OCI-LY7 (cell line): ENCODE measurements around the gene CARD11. TPM values are rescaled to one million over a fixed set of nuclear protein-coding genes. Genes with fewer than 3 reads are reported as not detected.
"Not testable (repeated sequence)": the region's sequence is repeated elsewhere in the genome, so short reads cannot be mapped to it uniquely, and the experiment has no call there.

Experiments used
- BruUV-seq: library from RNA; stranded (reverse); fragments of 400-500 nt; replicated peaks from 2 replicates; lab custom pipeline; 2021; lab: Mats Ljungman, UMichigan
- CTCF ChIA-PET: fragments of 300-600 bp; sonication (Branson Sonifier 250); formaldehyde crosslinking; loops from one replicate; lab custom pipeline; 2022; ENCODE audit warnings: antibody characterized with exemption; ENCODE audit not compliant: unreplicated experiment; lab: Charles Lee
- POLR2A ChIA-PET: fragments of 300-600 bp; sonication (Branson Sonifier 250); formaldehyde crosslinking; loops from one replicate; lab custom pipeline; 2022; ENCODE audit warnings: antibody characterized with exemption; lab: Charles Lee
- DNase-seq: peaks from one replicate; pipeline ENCODE4 v3.0.0-alpha.2; 2015; ENCODE audit warnings: low spot score
- H2AFZ ChIP-seq: fragments of 200-600 bp; sonication (generic), shearing (Covaris generic); 2 replicates; pipeline ENCODE4 v1.6.1; 2014; ENCODE audit warnings: mild to moderate bottlenecking, antibody characterized with exemption, low read length, moderate library complexity
- H3K27ac ChIP-seq: fragments of 200-600 bp; sonication (generic); 2 replicates; pipeline ENCODE4 v1.5.1; 2014; ENCODE audit warnings: mixed run types, low read depth, mild to moderate bottlenecking, moderate library complexity, low read length, inconsistent platforms; ENCODE audit not compliant: poor library complexity, severe bottlenecking
- H3K36me3 ChIP-seq: fragments of 200-600 bp; sonication (generic); 2 replicates; pipeline ENCODE4 v1.6.1; 2014; ENCODE audit warnings: mild to moderate bottlenecking, antibody characterized with exemption, low read length, moderate library complexity, mixed read lengths; ENCODE audit not compliant: insufficient read depth
- H3K4me1 ChIP-seq: fragments of 200-600 bp; sonication (generic); 2 replicates; pipeline ENCODE4 v1.5.1; 2014; ENCODE audit warnings: mild to moderate bottlenecking, low read length; ENCODE audit not compliant: insufficient read depth, poor library complexity, severe bottlenecking
- H3K4me2 ChIP-seq: fragments of 200-600 bp; sonication (generic); 2 replicates; pipeline ENCODE4 v1.6.1; 2014; ENCODE audit warnings: mild to moderate bottlenecking, low read length
- H3K4me3 ChIP-seq: fragments of 200-600 bp; sonication (generic); 2 replicates; pipeline ENCODE4 v1.5.1; 2014; ENCODE audit warnings: mild to moderate bottlenecking, low read depth, low read length; ENCODE audit not compliant: poor library complexity, severe bottlenecking
- H3K79me2 ChIP-seq: fragments of 200-600 bp; sonication (generic); 2 replicates; pipeline ENCODE4 v1.6.1; 2016; ENCODE audit warnings: low read depth, mild to moderate bottlenecking, low read length, moderate library complexity, mixed read lengths; ENCODE audit not compliant: insufficient read depth
- H3K9me2 ChIP-seq: fragments of 200-600 bp; sonication (generic); 2 replicates; pipeline ENCODE4 v1.6.1; 2016; ENCODE audit warnings: mild to moderate bottlenecking, low read length, mixed read lengths; ENCODE audit not compliant: insufficient read depth
- H3K9me3 ChIP-seq: fragments of 200-600 bp; sonication (generic); 2 replicates; pipeline ENCODE4 v1.6.1; 2014; ENCODE audit warnings: mild to moderate bottlenecking, mixed run types, low read length, mixed read lengths
- H4K20me1 ChIP-seq: fragments of 200-600 bp; sonication (generic); 2 replicates; pipeline ENCODE4 v1.6.1; 2014; ENCODE audit warnings: mild to moderate bottlenecking, antibody characterized with exemption, low read length, moderate library complexity, mixed read lengths; ENCODE audit not compliant: insufficient read depth
- CTCF ChIP-seq: fragments of 200-600 bp; sonication (generic); conservative IDR thresholded peaks from 2 replicates; pipeline ENCODE4 v1.5.1; 2014; ENCODE audit warnings: mild to moderate bottlenecking, antibody characterized with exemption, low read length, moderate library complexity, mixed read lengths
- EZH2phosphoT487 ChIP-seq: fragments of 200-600 bp; sonication (generic); IDR thresholded peaks from 2 replicates; pipeline ENCODE4 v1.6.1; 2018; ENCODE audit warnings: low read depth, borderline replicate concordance, mild to moderate bottlenecking, mixed run types, antibody characterized with exemption, low read length, moderate library complexity, mixed read lengths
- intact Hi-C: fragments of 100-400 bp; cut with micrococcal nuclease; formaldehyde crosslinking; loops from one replicate; pipeline ENCODE4 v1.10.0; 2022; ENCODE audit not compliant: unreplicated experiment
- total RNA-seq, 2 experiments: library from RNA; depleted of rRNA in 1 of 2; stranded (reverse); fragments of >200 nt in 1 of 2; shearing (Covaris generic) in 1 of 2; gene quantifications; 2 replicates each; pipeline ENCODE4 v1.2.3, GENCODE V29; 2014 to 2022

The CARD11 gene
- total RNA-seq, 2 experiments from 2014 or later, result 33.8 to 63.5 TPM

DNA sequence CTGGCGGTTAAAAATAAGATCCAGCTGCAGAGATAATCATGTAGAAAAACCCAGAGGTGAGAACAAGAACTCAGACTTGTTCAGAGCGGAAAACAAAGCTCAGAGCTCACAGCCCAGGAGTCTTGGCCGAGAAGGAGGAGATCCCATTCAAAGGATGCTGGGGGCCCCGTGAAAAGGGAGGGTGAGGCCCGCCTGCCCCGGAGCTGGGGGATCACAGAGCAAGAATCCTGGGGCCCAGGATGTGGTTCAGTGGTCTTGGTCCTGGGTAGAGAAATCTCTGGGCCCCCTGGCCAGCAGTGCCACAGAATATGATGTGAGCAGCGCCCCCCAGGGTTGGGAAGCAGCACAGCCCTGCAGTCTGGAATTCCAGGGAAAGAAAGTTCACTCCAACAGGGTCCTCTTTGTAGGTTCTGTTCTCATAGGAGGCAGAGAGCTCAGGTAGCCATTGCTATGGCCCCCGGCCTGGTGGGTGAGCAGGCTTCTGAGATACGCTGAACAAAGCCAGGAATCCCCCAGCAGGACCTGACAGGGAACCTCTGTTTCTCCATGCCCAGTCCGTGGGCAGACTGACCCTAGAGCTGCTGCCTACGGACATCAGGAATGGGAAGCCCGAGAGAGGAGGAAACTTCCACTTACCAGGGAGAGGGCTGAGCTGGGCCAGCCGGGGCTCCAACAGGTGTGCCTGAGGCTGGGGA, 121.9 kb downstream of the CARD11 start:
- Histone ChIP-seq H3K36me3 (peaks cover 25% of the 10 kb centered on the region; the same call in 1 of the 2 replicates), H2AFZ (no peak overlapping the region), H3K4me1 (no peaks in the 10 kb centered on the region), H3K27ac (no peak overlapping the region), H3K4me2 (no peak overlapping the region), H4K20me1 (no peaks in the 10 kb centered on the region), H3K9me3 (no peaks in the 10 kb centered on the region), H3K79me2 (no peaks in the 10 kb centered on the region), H3K9me2 (no peaks in the 10 kb centered on the region), H3K4me3 (no peak overlapping the region)
- CTCF ChIA-PET, result no interaction called here
- POLR2A ChIA-PET, result interaction anchor here (0.5 kb wide), 1 partner anchor 18 kb away, joined by 3 read pairs; no protein-coding TSS in a partner anchor
- DNase-seq, result no peak
- no TSS peak for BruUV-seq
- intact Hi-C loops, result no loop called here
- TF ChIP-seq EZH2phosphoT487 (no peak), CTCF (peak; percentile 64)

DNA sequence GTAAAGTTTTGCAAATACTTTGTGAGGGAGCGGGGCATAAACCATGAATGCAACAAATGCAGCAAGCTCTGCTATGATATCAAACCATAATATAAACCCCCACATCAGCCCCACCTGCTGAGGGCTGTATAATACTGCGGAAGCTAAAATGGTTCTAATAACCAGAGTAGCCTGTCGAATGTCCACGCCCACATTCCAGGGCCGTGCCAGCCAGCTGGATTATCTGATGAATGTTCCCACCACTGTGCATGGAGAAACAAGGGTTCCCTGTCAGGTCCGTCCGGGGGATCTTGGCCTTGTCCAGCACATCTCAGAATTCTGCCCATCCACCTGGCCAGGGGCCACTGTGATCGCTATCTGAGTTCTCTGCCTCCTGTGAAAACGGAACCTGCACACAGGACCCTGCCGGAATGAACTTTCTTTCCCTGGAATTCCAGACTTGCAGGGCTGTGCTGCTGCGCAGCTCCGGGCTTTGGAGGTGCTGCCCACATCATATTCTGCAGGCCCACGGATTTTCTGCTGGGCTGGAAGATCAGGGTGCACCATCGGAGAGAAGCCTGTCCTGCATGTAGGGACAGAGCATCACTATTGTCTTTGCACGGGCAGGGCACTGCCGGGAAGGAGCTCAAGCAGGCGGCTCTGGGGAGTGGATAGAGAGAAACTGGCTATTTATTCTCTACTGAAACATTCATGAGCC, 122.6 kb downstream of the CARD11 start:
- Histone ChIP-seq H4K20me1 (no peaks in the 10 kb centered on the region), H3K36me3 (peaks cover 25% of the 10 kb centered on the region; the same call in 1 of the 2 replicates), H3K9me2 (no peaks in the 10 kb centered on the region), H3K27ac (no peak overlapping the region), H3K4me1 (no peaks in the 10 kb centered on the region), H3K4me2 (no peak overlapping the region), H2AFZ (no peak overlapping the region), H3K9me3 (no peaks in the 10 kb centered on the region), H3K4me3 (no peak overlapping the region), H3K79me2 (no peaks in the 10 kb centered on the region)
- TF ChIP-seq EZH2phosphoT487, result no peak
- TF ChIP-seq CTCF, result no peak
- ChIA-PET CTCF (no interaction called here), POLR2A (no interaction called here)
- no peak for DNase-seq
- intact Hi-C loops, result no loop called here
- no TSS peak for BruUV-seq

- H3K27ac ChIP-seq, H4K20me1 ChIP-seq, H2AFZ ChIP-seq, H3K4me1 ChIP-seq, DNase-seq, H3K9me2 ChIP-seq, CTCF ChIA-PET, H3K9me3 ChIP-seq, intact Hi-C loops, H3K4me2 ChIP-seq, BruUV-seq, H3K79me2 ChIP-seq, H3K4me3 ChIP-seq, POLR2A ChIA-PET: not testable (repeated sequence)
- peaks cover 27% of the 10 kb centered on the region; the same call in 1 of the 2 replicates for H3K36me3 ChIP-seq
Measured at GRCh38 chr7:2920480-2920879, 123.2 kb downstream of the CARD11 start.
